ENCODE data around the gene CYP2D6.
"Not testable (repeated sequence)": the region's sequence is repeated elsewhere in the genome, so short reads cannot be mapped to it uniquely, and the experiment has no call there.

CYP2D6 gene

GRCh38 chr22:42130639-42131431 is at the start of gene CYP2D6:
TSS of gene CYP2D6 (minus strand) at chr22:42130810. CDS start at chr22:42130791, 19 bp downstream.
- DNase-seq: not testable (repeated sequence)

GRCh38 chr22:42179616-42180015 is 49.0 kb upstream of the CYP2D6 start:
- DNase-seq: no peak

GRCh38 chr22:42178910-42179519 is 48.4 kb upstream of the CYP2D6 start:
- no peak for DNase-seq

GRCh38 chr22:42177891-42178336 is 47.3 kb upstream of the CYP2D6 start:
- DNase-seq: no peak

GRCh38 chr22:42176255-42176915 is 45.8 kb upstream of the CYP2D6 start:
- no peak for DNase-seq

GRCh38 chr22:42174062-42174461 is 43.5 kb upstream of the CYP2D6 start:
- DNase-seq: no peak

- DNase-seq: no peak
These were observed 42.7 kb upstream of the CYP2D6 start for GRCh38 chr22:42173183-42173926.

- no peak for DNase-seq
These were observed 42.2 kb upstream of the CYP2D6 start for GRCh38 chr22:42172773-42173172.

GRCh38 chr22:42171946-42172719 is 41.5 kb upstream of the CYP2D6 start:
- DNase-seq: no peak

- no peak for DNase-seq
These were observed 40.8 kb upstream of the CYP2D6 start for GRCh38 chr22:42171417-42171816.

GRCh38 chr22:42170946-42171345 is 40.3 kb upstream of the CYP2D6 start:
- DNase-seq: no peak

- peak; percentile 87 for DNase-seq
These were observed 38.5 kb upstream of the CYP2D6 start for GRCh38 chr22:42169055-42169469.

- no peak for DNase-seq
These were observed 37.9 kb upstream of the CYP2D6 start for GRCh38 chr22:42168476-42168875.

- DNase-seq: no peak
These were observed 36.5 kb upstream of the CYP2D6 start for GRCh38 chr22:42167066-42167465.

- no peak for DNase-seq
These were observed 34.3 kb upstream of the CYP2D6 start for GRCh38 chr22:42164901-42165300.

GRCh38 chr22:42163515-42163914 is 32.9 kb upstream of the CYP2D6 start:
- DNase-seq: no peak

GRCh38 chr22:42162728-42163489 is 32.3 kb upstream of the CYP2D6 start:
- DNase-seq: no peak

- DNase-seq: no peak
These were observed 30.5 kb upstream of the CYP2D6 start for GRCh38 chr22:42160830-42161696.

GRCh38 chr22:42160251-42160650 is 29.6 kb upstream of the CYP2D6 start:
- DNase-seq: no peak

GRCh38 chr22:42158456-42159132 is 28.0 kb upstream of the CYP2D6 start:
- no peak for DNase-seq
